Heart right ventricle (tissue), 16 donors: ENCODE measurements around the gene MYO5A. TPM values are rescaled to one million over a fixed set of nuclear protein-coding genes. Genes with fewer than 3 reads are reported as not detected.

Source experiments
- ATAC-seq, 8 donors: fragments of 200-7000 bp; cut with Tn5 transposase; one replicate each; pipeline ENCODE4 v1.9.1; 2020; ENCODE audit warnings: mild to moderate bottlenecking in 8 of 8, moderate library complexity in 8 of 8, moderate number of reproducible peaks in 1 of 8
- DNase-seq, 2 donors: peaks; one replicate each; pipeline ENCODE4 v3.0.0-alpha.2; 2020
- H3K27ac ChIP-seq, 10 donors: fragments of 200-600 bp; sonication (generic) in 2 of 10; one replicate each; pipeline versions ENCODE4 v1.5.0 to v1.8.0; 2020 to 2022; ENCODE audit warnings: mild to moderate bottlenecking in 3 of 10
- H3K27me3 ChIP-seq, 7 donors: fragments of 200-600 bp; one replicate each; pipeline ENCODE4 v1.8.0; 2021 to 2022; ENCODE audit warnings: mild to moderate bottlenecking in 2 of 7
- H3K36me3 ChIP-seq, 9 donors: fragments of 200-600 bp; sonication (generic) in 1 of 9; one replicate each; pipeline versions ENCODE4 v1.5.0 to v1.8.0; 2020 to 2022; ENCODE audit warnings: mild to moderate bottlenecking in 2 of 9
- H3K4me1 ChIP-seq, 9 donors: fragments of 200-600 bp; sonication (generic) in 1 of 9; one replicate each; pipeline versions ENCODE4 v1.5.0 to v1.8.0; 2020 to 2022; ENCODE audit warnings: mild to moderate bottlenecking in 4 of 9
- H3K4me3 ChIP-seq, 10 donors: fragments of 200-600 bp; sonication (generic) in 2 of 10; one replicate each; pipeline versions ENCODE4 v1.5.0 to v1.8.0; 2020 to 2022; ENCODE audit warnings: mild to moderate bottlenecking in 7 of 10, moderate library complexity in 2 of 10
- H3K9me3 ChIP-seq, 11 donors: fragments of 200-600 bp in 10 of 11; sonication (generic) in 2 of 11; one replicate each; pipeline versions ENCODE4 v1.5.0 to v1.8.0; 2013 to 2022; ENCODE audit warnings: mild to moderate bottlenecking in 2 of 11, control low read depth in 1 of 11, moderate library complexity in 1 of 11
- WGBS, 2 donors: extraction: QIAGEN DNeasy Blood & Tissue Kit; methylation state at CpG; one replicate each; pipeline ENCODE4 v1.1.7; 2013; ENCODE audit warnings: inconsistent platforms in 1 of 2; 5-methylcytosine and 5-hydroxymethylcytosine counted together
- intact Hi-C, 10 donors: fragments of 100-400 bp; cut with DNase I; formaldehyde crosslinking; loops; one replicate each; pipeline versions ENCODE4 v1.11.1 to v1.14.2; 2022
- polyA plus RNA-seq, 2 donors: library from polyadenylated mRNA; stranded (reverse); fragments of 200-250 nt; gene quantifications; one replicate each; pipeline ENCODE4 v1.2.3, GENCODE V29; 2013
- total RNA-seq, 10 donors: library from RNA; stranded (reverse); fragmentation: NEBNext Ultra II Directional in 3 of 10; extraction: Animal tissue kit (Norgen Biotek cat#: 25700) in 3 of 10; gene quantifications; one replicate each; pipeline versions ENCODE4 v1.2.1 to v1.2.4, GENCODE V29; 2021 to 2023
- TF ChIP-seq, protein P1 (sequence below), 9 donors: fragments of 200-600 bp; sonication (generic) in 2 of 9; IDR thresholded peaks; one replicate each; pipeline versions ENCODE4 v1.5.0 to v1.8.0; 2021 to 2022; ENCODE audit warnings: antibody characterized with exemption in 9 of 9, mild to moderate bottlenecking in 5 of 9, moderate library complexity in 1 of 9
- donor health status: Arrhythmogenic right ventricular cardiomyopathy.
- donor health status: ischemic (EF 13 %, LVEDD 7.1; RV severe dilation, severe dysfunction).
- donor health status: healthy with polysubstance abuse.
- donor health status: DM: no; HTN: yes; CAD: no.
- donor health status: DM: no; HTN: no; CAD: no.
- donor health status: ischemic (EF 25% LVEDD 6.9; RV normal size, moderate dysfunction).
- donor health status: ischemic (EF 25% LVEDD 5.7; RV mildly dilated, moderate dysfunction).
- donor health status: healthy.
- donor health status: DM: yes; HTN: yes; CAD: no.
- donor health status: Ischemic cardiomyopathy.
- donor health status: ischemic (EF 35%, LVEDD 5.7; RV mildly dilated, moderate dysfunction).
- donor health status: nonischemic (EF 11% LVEDD 7.7; RV severe dilation, severe dysfunction).
- donor health status: DM: yes; HTN: yes; CAD: no.
- donor health status: PGD.
- donor health status: ischemic (EF 29% LVEDD 5.4; RV normal size, mild dysfunction).
- donor health status: nonischemic (EF 23%, LVEDD 6.1; RV moderate dilation, normal function).

Gene MYO5A
- total and polyA plus RNA-seq, 12 donors: 3.1 to 15.7 (median 6.3) TPM

DNA sequence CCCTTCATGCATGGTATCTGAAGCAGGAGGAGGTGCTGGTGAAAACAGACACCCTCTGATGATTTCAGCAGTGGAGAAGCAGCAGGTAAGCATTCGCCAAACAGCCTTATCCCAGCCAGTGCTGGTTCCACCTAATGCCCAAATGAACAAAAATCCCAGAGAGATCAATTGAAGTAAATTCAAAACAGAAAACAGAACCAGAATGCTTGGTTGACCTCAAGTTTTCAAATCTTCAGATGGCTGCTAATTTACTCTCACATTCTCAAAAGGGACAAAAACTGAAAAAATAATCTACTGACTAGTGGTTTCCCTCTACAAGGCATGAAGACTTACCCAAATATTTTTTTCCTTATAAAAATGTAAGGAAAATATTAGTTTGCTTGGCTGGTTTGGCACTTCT, 146.0 kb downstream of the MYO5A start:
- intact Hi-C loops: loop anchor here in 1 of 10 donors (10.0 kb wide), 1 partner anchor 58 kb away; no protein-coding TSS in a partner anchor
- no peaks in the 10 kb centered on the region for H3K27me3 ChIP-seq
- ATAC-seq (no peak), DNase-seq (no peak)
- H3K4me3 ChIP-seq: no peak overlapping the region
- 93 to 96% methylated on average over 1 of the region's 1 CpG for WGBS, 2 donors
- TF ChIP-seq, protein P1, sequence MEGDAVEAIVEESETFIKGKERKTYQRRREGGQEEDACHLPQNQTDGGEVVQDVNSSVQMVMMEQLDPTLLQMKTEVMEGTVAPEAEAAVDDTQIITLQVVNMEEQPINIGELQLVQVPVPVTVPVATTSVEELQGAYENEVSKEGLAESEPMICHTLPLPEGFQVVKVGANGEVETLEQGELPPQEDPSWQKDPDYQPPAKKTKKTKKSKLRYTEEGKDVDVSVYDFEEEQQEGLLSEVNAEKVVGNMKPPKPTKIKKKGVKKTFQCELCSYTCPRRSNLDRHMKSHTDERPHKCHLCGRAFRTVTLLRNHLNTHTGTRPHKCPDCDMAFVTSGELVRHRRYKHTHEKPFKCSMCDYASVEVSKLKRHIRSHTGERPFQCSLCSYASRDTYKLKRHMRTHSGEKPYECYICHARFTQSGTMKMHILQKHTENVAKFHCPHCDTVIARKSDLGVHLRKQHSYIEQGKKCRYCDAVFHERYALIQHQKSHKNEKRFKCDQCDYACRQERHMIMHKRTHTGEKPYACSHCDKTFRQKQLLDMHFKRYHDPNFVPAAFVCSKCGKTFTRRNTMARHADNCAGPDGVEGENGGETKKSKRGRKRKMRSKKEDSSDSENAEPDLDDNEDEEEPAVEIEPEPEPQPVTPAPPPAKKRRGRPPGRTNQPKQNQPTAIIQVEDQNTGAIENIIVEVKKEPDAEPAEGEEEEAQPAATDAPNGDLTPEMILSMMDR (IDR thresholded peaks at IDR 0.05): no peak
- peaks cover 0 to 98% (median 12%) of the 10 kb centered on the region in 9 donors for H3K36me3 ChIP-seq
- H3K27ac ChIP-seq: no peak overlapping the region
- H3K9me3 ChIP-seq: no peaks in the 10 kb centered on the region
- peaks cover 0 to 8% (median 0%) of the 10 kb centered on the region in 9 donors for H3K4me1 ChIP-seq

DNA sequence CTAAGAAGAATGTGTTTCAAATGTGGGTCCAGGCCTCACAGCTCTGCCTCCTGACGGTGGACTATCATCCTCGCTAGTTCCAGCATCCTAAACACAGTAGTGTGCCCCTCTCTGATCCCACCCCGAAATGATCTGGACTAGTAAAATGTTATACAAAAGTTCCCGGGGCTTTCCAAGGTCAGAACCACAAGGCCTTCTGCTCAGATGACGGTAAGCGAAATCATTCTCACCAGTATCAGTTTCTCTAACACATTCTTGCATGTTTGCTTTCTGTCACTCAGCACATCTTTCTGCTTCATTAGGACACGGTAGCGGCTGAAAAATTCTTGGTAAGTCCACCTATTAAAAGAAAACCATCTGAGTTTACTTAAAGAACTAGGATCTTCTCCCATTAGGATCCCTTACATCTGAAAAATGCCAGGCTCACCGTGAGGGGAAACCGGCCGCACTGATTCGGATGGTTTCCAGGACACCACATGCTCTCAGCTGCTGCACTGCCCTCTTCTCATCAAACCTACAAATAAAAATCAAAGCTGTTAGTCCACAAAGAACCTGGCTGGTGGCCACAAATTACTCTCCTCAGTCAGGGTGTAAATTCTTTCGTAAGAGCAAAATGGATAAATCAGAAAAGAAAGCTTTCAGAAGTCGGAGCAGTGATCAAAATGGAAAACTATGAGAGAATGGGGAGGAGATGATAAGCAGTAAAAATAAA, 149.1 kb downstream of the MYO5A start:
- Histone ChIP-seq H3K36me3 (peaks cover 0 to 98% (median 27%) of the 10 kb centered on the region in 9 donors), H3K4me3 (no peak overlapping the region), H3K4me1 (peaks cover 0 to 8% (median 0%) of the 10 kb centered on the region in 9 donors), H3K27ac (no peak overlapping the region), H3K27me3 (no peaks in the 10 kb centered on the region), H3K9me3 (peaks cover 0 to 5% (median 0%) of the 10 kb centered on the region in 11 donors)
- TF ChIP-seq, protein P1 (IDR thresholded peaks at IDR 0.05): no peak
- WGBS, 2 donors: 51 to 67% methylated on average over 14 of the region's 14 CpGs
- DNase-seq (no peak), ATAC-seq (no peak)
- intact Hi-C loops: loop anchor here in 1 of 10 donors (10.0 kb wide), 1 partner anchor 55 kb away; no protein-coding TSS in a partner anchor

DNA sequence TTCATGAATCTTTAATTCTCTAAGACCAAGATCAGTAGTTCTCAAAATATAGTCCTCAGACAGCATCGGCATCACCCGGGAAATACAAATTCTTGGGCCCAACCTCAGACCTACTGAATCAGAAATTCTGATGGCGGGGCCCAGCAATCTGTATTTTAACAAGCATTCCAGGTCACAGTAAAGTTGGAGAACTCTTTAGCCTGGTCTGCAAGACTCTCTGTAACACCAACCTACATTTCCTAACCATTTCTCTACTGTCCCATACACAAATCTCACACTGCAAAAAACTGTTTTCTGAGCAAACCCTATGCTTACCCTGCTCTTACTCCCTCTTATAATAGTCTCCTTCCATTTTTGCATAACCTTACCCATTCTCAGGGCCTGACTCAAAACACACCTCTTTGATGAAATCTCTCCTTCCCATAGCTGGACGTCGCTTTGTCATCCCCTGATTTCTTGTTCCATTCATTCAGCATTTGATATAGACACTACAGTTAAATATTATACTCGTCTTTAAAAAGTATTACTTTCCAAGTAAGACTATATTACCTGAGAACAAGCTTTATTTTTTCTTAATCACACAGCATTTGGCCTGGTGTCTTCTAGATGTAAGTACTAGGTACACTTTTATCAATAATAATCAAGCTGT, 149.8 kb downstream of the MYO5A start:
- ATAC-seq: no peak
- intact Hi-C loops: no loop called here
- no peaks in the 10 kb centered on the region for H3K27me3 ChIP-seq
- H3K36me3 ChIP-seq: peaks cover 0 to 98% (median 31%) of the 10 kb centered on the region in 9 donors
- H3K4me3 ChIP-seq: no peak overlapping the region
- H3K9me3 ChIP-seq: peaks cover 0 to 9% (median 0%) of the 10 kb centered on the region in 11 donors
- TF ChIP-seq, protein P1 (IDR thresholded peaks at IDR 0.05): no peak
- H3K4me1 ChIP-seq: peaks cover 0 to 8% (median 0%) of the 10 kb centered on the region in 9 donors
- DNase-seq: no peak
- H3K27ac ChIP-seq: no peak overlapping the region
- WGBS, 2 donors: 85 to 94% methylated on average over 6 of the region's 6 CpGs

DNA sequence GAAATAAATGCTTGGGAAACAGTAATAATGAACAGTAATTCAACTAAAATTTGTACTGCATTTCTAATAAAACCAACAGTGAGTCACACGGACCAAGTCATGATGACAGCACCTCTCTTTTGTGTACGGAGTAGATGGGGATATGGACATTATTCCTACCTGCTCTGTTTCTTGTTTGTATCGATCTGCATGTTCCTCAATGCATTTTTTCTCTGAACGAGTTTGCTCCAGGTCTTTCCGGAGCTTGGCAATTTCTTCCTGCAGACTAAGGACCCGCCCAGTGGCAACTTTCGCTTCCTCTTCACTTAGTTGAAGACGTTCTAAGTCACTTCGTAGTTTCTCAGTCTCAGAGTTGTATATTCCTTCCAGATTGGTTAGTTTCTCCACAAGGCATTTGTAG, 158.7 kb downstream of the MYO5A start:
- Histone ChIP-seq H3K27ac (peak overlapping the region in 2 of 10 donors; percentile 24 to 59), H3K36me3 (peaks cover 0 to 96% (median 18%) of the 10 kb centered on the region in 9 donors), H3K9me3 (peaks cover 0 to 9% (median 0%) of the 10 kb centered on the region in 11 donors), H3K4me3 (no peak overlapping the region), H3K27me3 (no peaks in the 10 kb centered on the region), H3K4me1 (peaks cover 0 to 20% (median 9%) of the 10 kb centered on the region in 9 donors)
- DNase-seq (no peak), ATAC-seq (no peak)
- 87% methylated on average over 9 of the region's 9 CpGs for WGBS, 2 donors
- TF ChIP-seq, protein P1 (IDR thresholded peaks at IDR 0.05): no peak
- intact Hi-C loops: no loop called here
